Middle frontal gyrus (tissue), 1 donor: ENCODE data around the gene ACOX3.

Experiments used
- DNase-seq: peaks from one replicate; pipeline ENCODE4 v3.0.0-alpha.2; 2015; ENCODE audit warnings: low spot score; ENCODE audit errors: extremely low spot score

The ACOX3 gene

GRCh38 chr4:8468746-8469535, 28.4 kb upstream of the ACOX3 start:
- peak; percentile 39 for DNase-seq

DNA sequence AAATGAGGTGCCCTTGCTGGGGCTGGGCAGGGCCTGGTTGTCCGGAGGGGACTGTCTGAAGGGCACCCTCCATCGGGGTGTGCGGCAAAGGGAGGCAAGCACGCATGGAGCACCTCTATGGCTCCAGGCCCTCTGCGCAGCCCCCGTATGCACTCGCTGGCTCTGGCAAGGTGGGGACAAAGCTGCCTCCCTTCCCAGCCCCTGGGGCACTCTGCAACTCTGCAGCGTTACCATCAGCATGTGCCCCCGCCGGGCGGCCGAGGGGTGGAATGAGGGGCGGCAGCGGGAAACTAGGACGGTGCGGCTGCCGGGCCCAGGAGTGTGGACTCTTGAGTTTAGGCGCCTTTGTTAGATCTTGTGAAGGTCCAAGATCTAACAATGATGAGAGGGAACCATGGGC, 26.5 kb upstream of the ACOX3 start:
- DNase-seq: no peak

DNA sequence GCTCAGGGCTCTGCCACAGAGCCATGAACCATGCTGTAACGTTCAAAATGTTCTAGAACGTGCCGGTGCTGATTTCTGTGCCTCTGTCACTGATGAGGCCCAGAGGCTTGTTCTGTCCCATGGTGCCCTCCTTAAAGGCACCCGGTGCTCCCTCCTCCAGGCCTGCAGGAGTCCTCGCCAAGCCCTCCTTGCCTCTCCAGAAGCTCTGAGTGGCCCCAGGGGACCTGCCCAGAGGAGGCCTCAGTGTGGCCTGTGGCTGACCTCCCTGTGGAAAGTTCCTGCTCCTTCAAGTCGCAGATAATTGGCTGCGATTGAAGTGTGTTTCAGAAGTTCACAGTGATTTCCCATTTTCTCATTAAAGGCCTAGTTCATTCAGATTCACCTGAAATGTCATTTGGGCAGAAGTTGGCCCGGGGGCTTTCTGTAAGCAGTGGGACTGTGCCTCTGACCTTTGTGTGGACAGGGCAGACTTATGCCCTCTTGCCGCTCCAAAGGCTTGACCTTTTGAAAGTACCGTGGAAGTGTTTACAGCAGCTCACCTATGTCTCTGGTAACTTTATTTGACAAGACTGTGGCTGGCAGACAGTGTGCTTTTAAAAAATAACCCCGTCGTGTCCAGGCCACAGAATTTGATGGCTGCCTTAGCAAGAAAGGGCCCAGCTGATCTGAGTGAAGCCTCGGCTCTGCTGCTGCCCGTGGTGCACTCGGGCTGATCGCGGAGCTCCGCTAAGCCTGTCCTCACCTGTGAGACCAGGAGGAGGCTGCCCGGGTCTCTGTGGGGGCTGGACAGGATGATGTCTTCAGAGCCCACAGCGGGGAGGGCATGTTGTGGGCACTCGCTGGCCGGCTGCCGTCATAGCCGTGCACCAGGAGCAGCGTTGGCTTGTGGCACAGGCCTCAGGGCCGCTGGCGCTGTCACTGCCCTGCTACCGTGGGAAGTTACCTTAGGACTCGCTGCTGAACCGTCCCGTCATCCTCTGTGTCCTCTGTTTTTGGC, 25.4 kb upstream of the ACOX3 start:
- no peak for DNase-seq

DNA sequence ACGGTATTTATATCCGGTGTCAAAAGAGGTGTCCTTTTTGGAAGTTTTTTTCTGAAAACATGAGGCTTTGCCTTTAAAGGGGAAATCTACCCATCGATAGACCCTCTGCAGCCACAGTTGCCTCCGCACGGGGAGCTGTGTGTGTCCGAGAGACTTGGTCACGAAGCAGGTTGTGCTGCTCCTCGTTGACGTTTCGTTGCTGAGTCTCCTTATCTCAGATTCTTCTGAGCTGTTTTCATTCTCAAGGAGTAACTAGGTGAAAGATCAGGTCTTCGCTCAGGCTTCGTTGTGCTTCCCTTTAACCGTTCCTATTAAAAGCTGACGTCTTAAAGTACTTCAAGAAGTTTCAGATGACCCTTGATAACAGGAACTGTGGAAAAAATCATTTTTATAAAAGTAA, 23.9 kb upstream of the ACOX3 start:
- no peak for DNase-seq

DNA sequence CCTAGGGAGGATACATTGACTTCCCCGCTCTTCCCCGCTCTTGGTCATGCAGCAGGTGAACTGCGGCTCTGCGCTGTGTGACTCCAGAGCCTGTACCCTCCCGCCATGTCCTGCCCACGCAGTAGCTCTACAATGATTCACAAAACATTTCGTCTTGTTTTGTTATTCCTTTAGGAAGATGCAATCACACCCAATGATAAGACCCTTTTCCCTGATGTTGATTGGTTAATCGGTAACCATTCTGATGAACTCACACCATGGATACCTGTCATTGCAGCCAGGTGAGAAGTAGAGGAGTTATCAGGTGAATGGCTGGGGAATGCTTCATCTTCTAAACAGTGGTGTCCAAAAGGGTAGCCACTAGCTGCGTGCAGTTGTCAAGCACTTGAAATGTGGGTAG, 23.3 kb upstream of the ACOX3 start:
- DNase-seq: no peak

DNA sequence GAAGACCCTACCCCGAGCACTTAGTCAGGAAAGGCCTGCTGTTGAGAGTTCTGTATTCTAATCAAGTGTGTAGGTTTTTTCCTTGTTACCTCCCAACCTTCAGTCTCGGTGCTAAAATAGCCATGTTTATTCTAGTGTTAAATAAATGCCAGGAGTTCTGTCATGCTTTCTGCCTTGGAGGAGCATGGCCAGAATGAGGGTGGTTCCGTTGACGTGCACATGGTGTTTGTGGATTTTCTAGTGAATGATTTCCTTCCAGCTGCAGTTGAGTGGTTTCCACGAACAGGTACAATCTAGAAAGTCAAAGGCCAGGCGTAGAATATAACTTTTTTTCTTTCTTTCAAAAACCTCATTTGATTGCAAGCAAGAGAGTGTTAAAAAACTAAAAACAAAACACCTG, 21.1 kb upstream of the ACOX3 start:
- DNase-seq: no peak

DNA sequence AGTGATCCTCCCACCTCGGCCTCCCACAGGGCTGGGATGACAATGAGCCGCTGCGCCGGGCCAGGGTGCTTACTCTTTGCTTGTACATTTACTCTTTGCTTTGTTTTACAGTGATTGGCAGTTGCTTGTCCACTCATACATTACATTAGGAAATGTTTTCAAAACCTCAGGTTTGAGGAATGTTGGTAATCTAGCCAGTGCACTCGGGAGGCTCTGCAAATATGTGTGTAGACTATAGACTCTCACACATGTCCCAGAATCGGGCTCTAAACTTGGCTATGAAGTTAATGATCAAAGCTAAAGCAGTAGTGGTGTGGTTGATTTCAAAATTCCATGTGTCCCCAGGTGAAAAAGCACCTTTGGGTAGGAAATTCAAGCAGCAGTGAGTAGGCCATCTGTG, 20.6 kb upstream of the ACOX3 start:
- DNase-seq: no peak

DNA sequence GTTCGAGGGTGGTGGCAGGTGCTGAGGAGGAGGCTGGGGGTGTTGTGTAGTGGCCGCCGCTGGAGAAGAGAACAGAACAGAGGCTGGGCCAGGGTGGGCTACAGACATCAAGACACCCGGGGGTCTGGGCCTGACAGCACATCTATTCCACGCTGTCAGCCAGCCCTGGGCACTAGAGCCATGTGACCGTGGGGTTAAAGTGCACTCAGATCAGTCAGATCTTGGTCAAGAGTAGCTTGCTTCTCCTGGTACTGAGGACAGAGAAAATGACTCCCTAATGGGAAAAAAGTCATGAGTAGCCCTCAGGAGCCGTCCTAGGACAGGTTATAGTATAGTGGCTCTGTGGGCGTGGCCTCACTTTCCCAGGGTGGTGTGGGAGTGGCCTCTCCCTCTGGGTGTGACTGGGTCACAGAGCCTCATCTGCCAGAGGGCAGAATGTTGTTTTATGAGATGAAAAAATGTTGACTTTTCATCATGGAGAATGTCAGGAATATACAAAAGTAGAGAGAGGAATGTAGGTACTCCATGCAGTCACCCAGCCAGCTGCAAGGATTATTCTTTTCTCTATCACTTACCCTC, 19.4 kb upstream of the ACOX3 start:
- no peak for DNase-seq

DNA sequence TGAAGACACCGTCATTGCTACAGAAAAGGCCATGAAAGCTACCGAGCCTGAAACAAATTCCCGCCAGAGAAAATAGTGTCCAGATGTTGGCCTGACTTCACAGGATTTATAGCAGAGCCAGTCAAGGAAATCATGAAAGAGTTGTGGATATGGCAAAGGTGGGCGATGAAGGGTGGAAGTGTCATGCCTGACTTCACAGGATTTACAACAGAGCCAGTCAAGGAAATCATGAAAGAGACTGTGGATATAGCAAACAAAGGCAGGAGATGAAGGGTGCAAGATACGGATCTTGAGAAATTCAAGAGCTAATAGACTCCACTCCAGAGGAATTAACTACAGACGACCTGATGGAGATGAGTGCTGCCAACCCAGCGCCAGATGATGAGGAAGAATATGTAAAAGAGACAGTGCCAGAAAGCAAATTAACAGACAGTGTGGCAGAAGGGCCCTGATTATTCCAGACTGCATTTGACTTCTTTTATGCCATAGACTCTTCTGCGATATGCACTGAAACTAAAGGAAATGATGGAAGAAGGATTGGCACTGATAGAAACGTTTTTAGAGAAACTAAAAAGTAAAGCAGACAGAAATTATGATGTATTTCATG, 17.2 kb upstream of the ACOX3 start:
- DNase-seq: no peak

- DNase-seq: no peak
Measured at GRCh38 chr4:8453957-8454356, 13.4 kb upstream of the ACOX3 start.

DNA sequence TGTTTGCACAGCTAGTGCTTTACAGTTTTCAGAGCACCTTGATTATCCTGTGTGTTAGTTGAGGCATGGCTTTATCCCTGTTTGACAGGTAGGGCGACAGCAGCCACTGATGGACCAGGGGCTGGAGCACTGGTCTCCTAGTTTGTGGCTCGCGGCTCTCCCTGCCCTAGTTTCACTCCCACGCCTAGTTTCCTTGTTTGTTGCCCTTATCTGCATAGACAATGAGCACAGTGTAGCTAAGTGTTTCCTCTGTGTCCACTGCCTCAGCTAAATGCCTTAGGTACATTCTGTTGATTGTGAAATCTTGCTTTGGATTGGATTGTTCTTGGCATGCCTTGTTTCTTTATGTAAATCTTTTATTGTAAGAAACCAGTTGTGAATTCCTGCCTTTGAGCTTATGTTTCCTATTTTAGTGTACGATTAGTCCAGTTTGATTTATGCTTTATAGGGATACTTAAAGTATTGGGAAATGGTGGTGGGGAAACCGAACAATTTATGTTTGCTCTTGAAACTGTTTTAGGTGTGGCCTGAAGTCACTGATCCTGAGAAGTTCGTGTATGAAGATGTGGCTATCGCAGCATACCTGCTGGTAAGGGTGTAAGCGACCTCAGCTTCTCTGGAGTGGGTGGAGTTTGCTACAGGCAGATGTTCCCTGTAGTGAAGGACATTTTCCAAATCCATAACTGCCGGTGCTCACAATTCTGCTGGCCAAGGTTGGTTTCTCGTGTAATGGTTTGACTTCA, 11.1 kb upstream of the ACOX3 start:
- no peak for DNase-seq

GRCh38 chr4:8446122-8446521, 5.6 kb upstream of the ACOX3 start:
- DNase-seq: no peak

DNA sequence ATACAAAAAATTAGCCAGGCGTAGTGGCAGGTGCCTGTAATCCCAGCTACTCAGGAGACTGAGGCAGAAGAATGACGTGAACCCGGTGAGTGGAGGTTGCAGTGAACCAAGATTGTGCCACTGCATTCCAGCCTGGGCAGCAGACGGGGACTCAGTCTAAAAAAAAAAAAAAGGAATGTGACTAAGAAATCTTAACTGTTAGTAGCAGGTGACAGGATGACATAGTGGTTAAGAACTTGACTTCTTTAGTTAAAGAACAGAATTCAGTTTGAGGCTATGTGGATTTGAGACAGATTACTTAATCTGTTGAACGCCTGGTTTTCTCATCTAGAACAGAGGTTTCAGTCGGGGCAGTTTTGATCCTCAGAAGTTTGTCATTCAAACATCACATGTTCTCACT, 3.3 kb upstream of the ACOX3 start:
- no peak for DNase-seq

- DNase-seq: no peak
Measured at GRCh38 chr4:8442596-8443358, 2.3 kb upstream of the ACOX3 start.

- DNase-seq: no peak
Measured at GRCh38 chr4:8441499-8442091, 1.1 kb upstream of the ACOX3 start.

GRCh38 chr4:8439914-8440491, 520 bp downstream of the ACOX3 start:
- no peak for DNase-seq

- DNase-seq: no peak
Measured at GRCh38 chr4:8439168-8439567, 1.4 kb downstream of the ACOX3 start.

DNA sequence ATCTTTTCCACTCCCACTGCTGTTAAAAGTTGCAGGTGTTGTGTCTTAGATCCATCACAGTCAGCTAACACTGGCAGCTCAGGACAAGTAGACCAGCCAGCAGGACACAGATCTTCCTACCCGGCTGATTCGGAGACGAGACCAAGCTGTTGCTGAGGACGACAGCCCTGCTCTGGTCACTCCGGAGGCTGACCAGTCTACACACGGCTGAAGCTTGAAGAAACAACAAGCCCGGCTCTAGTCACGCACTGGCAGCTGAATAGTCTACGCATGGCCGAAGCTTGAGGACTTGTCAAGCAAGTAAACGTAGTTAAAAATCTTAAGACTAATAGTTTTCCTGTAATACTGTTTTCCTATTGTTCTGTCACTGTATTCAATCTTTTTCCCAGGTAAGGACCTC, 1.8 kb downstream of the ACOX3 start:
- no peak for DNase-seq

GRCh38 chr4:8437281-8437680, 3.2 kb downstream of the ACOX3 start:
- DNase-seq: no peak
